Keratinocyte (primary cell): ENCODE results near the gene LRCOL1.

ENCODE experiments used
- EZH2 ChIP-seq: IDR thresholded peaks from one replicate; pipeline ENCODE4 v1.6.1; 2012; ENCODE audit warnings: inconsistent platforms, mild to moderate bottlenecking, low read length, moderate library complexity
- TF ChIP-seq, protein P1 (sequence below), 3 experiments: IDR thresholded peaks in 1 of 3; conservative IDR thresholded peaks in 1 of 3; optimal IDR thresholded peaks in 1 of 3; 2 replicates in 2 of 3; 3 replicates in 1 of 3; pipeline versions ENCODE3 to v1.5.1; 2011; ENCODE audit warnings: low read length in 3 of 3, mild to moderate bottlenecking in 3 of 3, moderate library complexity in 2 of 3, control low read depth in 1 of 3, inconsistent platforms in 1 of 3; ENCODE audit not compliant: insufficient read depth in 2 of 3; ENCODE audit errors: extremely low read depth in 1 of 3

DNA sequence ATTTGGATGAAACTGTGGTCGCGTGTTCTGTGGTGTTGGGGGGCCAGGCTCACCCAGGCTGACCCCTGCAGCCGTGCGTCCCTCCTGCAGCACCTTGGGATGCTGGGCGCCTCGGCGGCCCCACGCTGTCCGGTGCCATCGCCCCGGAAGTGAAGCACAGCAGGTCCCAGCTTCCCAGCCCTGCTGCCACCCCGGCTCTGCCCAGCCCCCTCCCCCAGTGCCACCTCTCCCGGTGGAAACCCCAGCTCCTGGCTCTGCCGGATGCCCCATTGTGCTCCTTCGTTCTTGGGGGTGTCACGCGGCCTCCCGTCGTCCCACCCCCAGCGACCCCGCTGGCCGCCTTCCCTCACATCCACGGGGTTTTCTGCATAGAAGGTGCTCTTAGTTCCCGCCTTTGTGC lies 25.2 kb downstream of the LRCOL1 start:
- TF ChIP-seq, protein P1, sequence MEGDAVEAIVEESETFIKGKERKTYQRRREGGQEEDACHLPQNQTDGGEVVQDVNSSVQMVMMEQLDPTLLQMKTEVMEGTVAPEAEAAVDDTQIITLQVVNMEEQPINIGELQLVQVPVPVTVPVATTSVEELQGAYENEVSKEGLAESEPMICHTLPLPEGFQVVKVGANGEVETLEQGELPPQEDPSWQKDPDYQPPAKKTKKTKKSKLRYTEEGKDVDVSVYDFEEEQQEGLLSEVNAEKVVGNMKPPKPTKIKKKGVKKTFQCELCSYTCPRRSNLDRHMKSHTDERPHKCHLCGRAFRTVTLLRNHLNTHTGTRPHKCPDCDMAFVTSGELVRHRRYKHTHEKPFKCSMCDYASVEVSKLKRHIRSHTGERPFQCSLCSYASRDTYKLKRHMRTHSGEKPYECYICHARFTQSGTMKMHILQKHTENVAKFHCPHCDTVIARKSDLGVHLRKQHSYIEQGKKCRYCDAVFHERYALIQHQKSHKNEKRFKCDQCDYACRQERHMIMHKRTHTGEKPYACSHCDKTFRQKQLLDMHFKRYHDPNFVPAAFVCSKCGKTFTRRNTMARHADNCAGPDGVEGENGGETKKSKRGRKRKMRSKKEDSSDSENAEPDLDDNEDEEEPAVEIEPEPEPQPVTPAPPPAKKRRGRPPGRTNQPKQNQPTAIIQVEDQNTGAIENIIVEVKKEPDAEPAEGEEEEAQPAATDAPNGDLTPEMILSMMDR (optimal IDR thresholded peaks at IDR 0.05 in 1 of 3, IDR thresholded peaks at IDR 0.05 in 1 of 3, conservative IDR thresholded peaks at IDR 0.05 in 1 of 3; ENCODE audit: extremely low read depth in 1 of 3, insufficient read depth in 2 of 3, low read length in 3 of 3): no peak
- no peak for TF ChIP-seq EZH2
